ENCODE data around the gene YOD1. TPM values are rescaled to one million over a fixed set of nuclear protein-coding genes. Genes with fewer than 3 reads are reported as not detected.

Gene YOD1
- total and polyA plus RNA-seq, 2 of the 13 experiments (the other 11 are each of a cell fraction or from before 2014, with no cell fraction given) = 3.4 to 9.1 TPM

DNA sequence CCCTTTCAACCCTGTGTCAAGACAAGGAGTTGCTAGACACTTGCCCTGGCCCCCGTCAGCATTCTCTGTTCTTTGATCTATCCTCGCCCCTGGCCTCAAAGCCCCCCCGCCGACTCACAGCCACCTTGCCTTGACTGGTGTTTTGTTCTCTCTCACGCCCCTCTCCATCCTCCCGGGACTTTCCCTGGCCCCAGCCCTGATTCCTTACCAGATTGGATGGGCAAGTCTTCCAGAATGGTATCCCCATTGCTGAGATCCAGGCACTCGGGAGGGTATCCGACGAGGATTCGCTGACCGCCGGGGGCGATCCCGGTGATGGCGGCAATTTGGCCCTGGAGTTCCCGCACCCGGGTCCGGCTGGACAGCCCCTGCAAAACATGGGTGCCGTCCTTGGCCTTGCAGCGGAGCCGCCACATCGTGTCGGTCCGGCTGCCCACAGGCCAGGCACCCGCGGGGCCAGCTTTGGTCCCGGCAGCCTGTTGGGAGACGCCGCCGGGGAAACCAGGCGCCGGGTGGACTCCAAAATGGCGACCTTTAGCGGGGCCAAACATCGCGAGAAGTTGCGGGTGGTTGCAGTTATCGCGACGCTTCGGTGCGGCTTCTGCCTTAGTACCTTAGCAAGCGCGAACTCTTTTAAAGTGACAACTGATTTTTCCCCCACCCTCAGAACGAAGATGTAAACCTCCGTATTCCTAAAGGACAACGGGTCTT is 373 bp downstream of the YOD1 start (continued):
- TF ChIP-seq ZBTB21 (CRISPR knock-in tag; IDR thresholded peaks at IDR 0.05) (no peak), ZNF619 (CRISPR knock-in tag; IDR thresholded peaks at IDR 0.05) (no peak), FOXO1 (CRISPR knock-in tag; IDR thresholded peaks at IDR 0.05) (no peak), HNRNPK (IDR thresholded peaks at IDR 0.05; ENCODE audit: low read depth, low read length, poor library complexity, severe bottlenecking) (no peak), ZNF660 (CRISPR knock-in tag; IDR thresholded peaks at IDR 0.05; ENCODE audit: borderline replicate concordance, low read depth) (no peak), ZNF33B (CRISPR knock-in tag; IDR thresholded peaks at IDR 0.05) (peak; percentile 37; the same call in 1 of the 2 replicates), ZNF816 (CRISPR knock-in tag; IDR thresholded peaks at IDR 0.05; ENCODE audit: borderline replicate concordance) (peak; percentile 40; the same call in 1 of the 2 replicates), ZNF337 (CRISPR knock-in tag; IDR thresholded peaks at IDR 0.05; ENCODE audit: borderline replicate concordance, low read depth) (0 out of 2 replicates have a peak, but pooled peaks have one; percentile 24), SUZ12 (IDR thresholded peaks at IDR 0.05; ENCODE audit: low read depth, low read length) (no peak), PHF8 (CRISPR knock-in tag; IDR thresholded peaks at IDR 0.05) (peak; percentile 85), PAX8 (CRISPR knock-in tag; IDR thresholded peaks at IDR 0.05; ENCODE audit: borderline replicate concordance) (no peak)
- TF ChIP-seq, protein P1, sequence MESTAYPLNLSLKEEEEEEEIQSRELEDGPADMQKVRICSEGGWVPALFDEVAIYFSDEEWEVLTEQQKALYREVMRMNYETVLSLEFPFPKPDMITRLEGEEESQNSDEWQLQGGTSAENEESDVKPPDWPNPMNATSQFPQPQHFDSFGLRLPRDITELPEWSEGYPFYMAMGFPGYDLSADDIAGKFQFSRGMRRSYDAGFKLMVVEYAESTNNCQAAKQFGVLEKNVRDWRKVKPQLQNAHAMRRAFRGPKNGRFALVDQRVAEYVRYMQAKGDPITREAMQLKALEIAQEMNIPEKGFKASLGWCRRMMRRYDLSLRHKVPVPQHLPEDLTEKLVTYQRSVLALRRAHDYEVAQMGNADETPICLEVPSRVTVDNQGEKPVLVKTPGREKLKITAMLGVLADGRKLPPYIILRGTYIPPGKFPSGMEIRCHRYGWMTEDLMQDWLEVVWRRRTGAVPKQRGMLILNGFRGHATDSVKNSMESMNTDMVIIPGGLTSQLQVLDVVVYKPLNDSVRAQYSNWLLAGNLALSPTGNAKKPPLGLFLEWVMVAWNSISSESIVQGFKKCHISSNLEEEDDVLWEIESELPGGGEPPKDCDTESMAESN (CRISPR knock-in tag; conservative IDR thresholded peaks at IDR 0.05) = no peak; the same call in 1 of the 2 replicates
- TF ChIP-seq, protein P2, sequence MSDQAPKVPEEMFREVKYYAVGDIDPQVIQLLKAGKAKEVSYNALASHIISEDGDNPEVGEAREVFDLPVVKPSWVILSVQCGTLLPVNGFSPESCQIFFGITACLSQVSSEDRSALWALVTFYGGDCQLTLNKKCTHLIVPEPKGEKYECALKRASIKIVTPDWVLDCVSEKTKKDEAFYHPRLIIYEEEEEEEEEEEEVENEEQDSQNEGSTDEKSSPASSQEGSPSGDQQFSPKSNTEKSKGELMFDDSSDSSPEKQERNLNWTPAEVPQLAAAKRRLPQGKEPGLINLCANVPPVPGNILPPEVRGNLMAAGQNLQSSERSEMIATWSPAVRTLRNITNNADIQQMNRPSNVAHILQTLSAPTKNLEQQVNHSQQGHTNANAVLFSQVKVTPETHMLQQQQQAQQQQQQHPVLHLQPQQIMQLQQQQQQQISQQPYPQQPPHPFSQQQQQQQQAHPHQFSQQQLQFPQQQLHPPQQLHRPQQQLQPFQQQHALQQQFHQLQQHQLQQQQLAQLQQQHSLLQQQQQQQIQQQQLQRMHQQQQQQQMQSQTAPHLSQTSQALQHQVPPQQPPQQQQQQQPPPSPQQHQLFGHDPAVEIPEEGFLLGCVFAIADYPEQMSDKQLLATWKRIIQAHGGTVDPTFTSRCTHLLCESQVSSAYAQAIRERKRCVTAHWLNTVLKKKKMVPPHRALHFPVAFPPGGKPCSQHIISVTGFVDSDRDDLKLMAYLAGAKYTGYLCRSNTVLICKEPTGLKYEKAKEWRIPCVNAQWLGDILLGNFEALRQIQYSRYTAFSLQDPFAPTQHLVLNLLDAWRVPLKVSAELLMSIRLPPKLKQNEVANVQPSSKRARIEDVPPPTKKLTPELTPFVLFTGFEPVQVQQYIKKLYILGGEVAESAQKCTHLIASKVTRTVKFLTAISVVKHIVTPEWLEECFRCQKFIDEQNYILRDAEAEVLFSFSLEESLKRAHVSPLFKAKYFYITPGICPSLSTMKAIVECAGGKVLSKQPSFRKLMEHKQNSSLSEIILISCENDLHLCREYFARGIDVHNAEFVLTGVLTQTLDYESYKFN (CRISPR knock-in tag; conservative IDR thresholded peaks at IDR 0.05) = no peak
- TF ChIP-seq, protein P3, sequence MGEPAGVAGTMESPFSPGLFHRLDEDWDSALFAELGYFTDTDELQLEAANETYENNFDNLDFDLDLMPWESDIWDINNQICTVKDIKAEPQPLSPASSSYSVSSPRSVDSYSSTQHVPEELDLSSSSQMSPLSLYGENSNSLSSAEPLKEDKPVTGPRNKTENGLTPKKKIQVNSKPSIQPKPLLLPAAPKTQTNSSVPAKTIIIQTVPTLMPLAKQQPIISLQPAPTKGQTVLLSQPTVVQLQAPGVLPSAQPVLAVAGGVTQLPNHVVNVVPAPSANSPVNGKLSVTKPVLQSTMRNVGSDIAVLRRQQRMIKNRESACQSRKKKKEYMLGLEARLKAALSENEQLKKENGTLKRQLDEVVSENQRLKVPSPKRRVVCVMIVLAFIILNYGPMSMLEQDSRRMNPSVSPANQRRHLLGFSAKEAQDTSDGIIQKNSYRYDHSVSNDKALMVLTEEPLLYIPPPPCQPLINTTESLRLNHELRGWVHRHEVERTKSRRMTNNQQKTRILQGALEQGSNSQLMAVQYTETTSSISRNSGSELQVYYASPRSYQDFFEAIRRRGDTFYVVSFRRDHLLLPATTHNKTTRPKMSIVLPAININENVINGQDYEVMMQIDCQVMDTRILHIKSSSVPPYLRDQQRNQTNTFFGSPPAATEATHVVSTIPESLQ (CRISPR knock-in tag; conservative IDR thresholded peaks at IDR 0.05) = no peak
- TF ChIP-seq, protein P4, sequence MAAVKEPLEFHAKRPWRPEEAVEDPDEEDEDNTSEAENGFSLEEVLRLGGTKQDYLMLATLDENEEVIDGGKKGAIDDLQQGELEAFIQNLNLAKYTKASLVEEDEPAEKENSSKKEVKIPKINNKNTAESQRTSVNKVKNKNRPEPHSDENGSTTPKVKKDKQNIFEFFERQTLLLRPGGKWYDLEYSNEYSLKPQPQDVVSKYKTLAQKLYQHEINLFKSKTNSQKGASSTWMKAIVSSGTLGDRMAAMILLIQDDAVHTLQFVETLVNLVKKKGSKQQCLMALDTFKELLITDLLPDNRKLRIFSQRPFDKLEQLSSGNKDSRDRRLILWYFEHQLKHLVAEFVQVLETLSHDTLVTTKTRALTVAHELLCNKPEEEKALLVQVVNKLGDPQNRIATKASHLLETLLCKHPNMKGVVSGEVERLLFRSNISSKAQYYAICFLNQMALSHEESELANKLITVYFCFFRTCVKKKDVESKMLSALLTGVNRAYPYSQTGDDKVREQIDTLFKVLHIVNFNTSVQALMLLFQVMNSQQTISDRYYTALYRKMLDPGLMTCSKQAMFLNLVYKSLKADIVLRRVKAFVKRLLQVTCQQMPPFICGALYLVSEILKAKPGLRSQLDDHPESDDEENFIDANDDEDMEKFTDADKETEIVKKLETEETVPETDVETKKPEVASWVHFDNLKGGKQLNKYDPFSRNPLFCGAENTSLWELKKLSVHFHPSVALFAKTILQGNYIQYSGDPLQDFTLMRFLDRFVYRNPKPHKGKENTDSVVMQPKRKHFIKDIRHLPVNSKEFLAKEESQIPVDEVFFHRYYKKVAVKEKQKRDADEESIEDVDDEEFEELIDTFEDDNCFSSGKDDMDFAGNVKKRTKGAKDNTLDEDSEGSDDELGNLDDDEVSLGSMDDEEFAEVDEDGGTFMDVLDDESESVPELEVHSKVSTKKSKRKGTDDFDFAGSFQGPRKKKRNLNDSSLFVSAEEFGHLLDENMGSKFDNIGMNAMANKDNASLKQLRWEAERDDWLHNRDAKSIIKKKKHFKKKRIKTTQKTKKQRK (IDR thresholded peaks at IDR 0.05; ENCODE audit: low read length) = no peak
- TF ChIP-seq, protein P5, sequence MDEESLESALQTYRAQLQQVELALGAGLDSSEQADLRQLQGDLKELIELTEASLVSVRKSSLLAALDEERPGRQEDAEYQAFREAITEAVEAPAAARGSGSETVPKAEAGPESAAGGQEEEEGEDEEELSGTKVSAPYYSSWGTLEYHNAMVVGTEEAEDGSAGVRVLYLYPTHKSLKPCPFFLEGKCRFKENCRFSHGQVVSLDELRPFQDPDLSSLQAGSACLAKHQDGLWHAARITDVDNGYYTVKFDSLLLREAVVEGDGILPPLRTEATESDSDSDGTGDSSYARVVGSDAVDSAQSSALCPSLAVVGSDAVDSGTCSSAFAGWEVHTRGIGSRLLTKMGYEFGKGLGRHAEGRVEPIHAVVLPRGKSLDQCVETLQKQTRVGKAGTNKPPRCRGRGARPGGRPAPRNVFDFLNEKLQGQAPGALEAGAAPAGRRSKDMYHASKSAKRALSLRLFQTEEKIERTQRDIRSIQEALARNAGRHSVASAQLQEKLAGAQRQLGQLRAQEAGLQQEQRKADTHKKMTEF (CRISPR knock-in tag; IDR thresholded peaks at IDR 0.05) = peak; percentile 68; the same call in 1 of the 2 replicates
